Measurements from ENCODE around the gene UGT1A5. TPM values are rescaled to one million over a fixed set of nuclear protein-coding genes. Genes with fewer than 3 reads are reported as not detected.

Gene UGT1A5
- total RNA-seq, 1 experiment from 2014 or later, result not detected

DNA sequence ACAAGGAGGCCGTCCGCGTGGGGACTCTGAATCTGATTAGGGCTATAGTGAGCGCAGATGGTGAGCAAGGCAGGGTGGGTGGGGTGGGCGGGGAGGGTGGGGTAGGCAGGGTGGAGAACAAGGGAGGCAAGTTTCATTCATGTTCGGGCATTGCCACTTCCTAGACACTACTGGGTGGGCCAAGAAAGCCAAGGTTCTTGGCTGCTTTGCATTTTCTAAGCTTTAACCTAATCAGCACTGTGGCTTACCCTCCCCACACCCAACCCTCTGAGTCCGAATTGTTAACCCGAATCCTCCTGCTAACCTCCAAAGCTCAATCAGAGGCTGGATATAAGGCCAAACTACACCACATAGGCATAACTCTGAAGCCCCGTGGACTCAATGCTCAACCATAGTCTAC, 83.5 kb downstream of the UGT1A5 start:
- no peak for DNase-seq (ENCODE audit: low read depth, low spot score)
- H3K9me3 ChIP-seq (ENCODE audit: control insufficient read depth in 1 of 2, insufficient read depth in 1 of 2, low read depth in 1 of 2, low read length in 2 of 2), result no peaks in the 10 kb centered on the region
- H3K36me3 ChIP-seq (ENCODE audit: control insufficient read depth in 1 of 2, insufficient read depth in 2 of 2, low read length in 2 of 2), result no peaks in the 10 kb centered on the region
- H3K79me2 ChIP-seq (ENCODE audit: insufficient read depth, low read length), result no peaks in the 10 kb centered on the region
- peaks cover 2 to 4% of the 10 kb centered on the region in 2 experiments; a peak in 3 of 4 replicates for H3K4me1 ChIP-seq (ENCODE audit: control insufficient read depth in 1 of 2, insufficient read depth in 2 of 2, low read length in 2 of 2)
- H3K27ac ChIP-seq (ENCODE audit: low read depth, low read length), result no peak overlapping the region
- H3K9ac ChIP-seq (ENCODE audit: low read length), result no peak overlapping the region
- POLR2A ChIA-PET, result no interaction called here
- intact Hi-C loops (cut with micrococcal nuclease), result no loop called here
- no peak for ATAC-seq
- no peak overlapping the region for H3K4me2 ChIP-seq (ENCODE audit: low read length)
- no peak overlapping the region for H2AFZ ChIP-seq (ENCODE audit: low read depth, low read length, poor library complexity, severe bottlenecking)
- no TSS peak for BruUV-seq (replicated peaks)
- no peaks in the 10 kb centered on the region for H3K9me2 ChIP-seq (ENCODE audit: insufficient read depth)
- no peaks in the 10 kb centered on the region for H3K27me3 ChIP-seq (ENCODE audit: insufficient read depth, low read length)
- CTCF ChIA-PET, result no interaction called here
- H4K20me1 ChIP-seq (ENCODE audit: insufficient read depth), result no peaks in the 10 kb centered on the region
- TF ChIP-seq CBX3 (IDR thresholded peaks at IDR 0.05; ENCODE audit: low read depth), result no peak
- TF ChIP-seq, protein P1, sequence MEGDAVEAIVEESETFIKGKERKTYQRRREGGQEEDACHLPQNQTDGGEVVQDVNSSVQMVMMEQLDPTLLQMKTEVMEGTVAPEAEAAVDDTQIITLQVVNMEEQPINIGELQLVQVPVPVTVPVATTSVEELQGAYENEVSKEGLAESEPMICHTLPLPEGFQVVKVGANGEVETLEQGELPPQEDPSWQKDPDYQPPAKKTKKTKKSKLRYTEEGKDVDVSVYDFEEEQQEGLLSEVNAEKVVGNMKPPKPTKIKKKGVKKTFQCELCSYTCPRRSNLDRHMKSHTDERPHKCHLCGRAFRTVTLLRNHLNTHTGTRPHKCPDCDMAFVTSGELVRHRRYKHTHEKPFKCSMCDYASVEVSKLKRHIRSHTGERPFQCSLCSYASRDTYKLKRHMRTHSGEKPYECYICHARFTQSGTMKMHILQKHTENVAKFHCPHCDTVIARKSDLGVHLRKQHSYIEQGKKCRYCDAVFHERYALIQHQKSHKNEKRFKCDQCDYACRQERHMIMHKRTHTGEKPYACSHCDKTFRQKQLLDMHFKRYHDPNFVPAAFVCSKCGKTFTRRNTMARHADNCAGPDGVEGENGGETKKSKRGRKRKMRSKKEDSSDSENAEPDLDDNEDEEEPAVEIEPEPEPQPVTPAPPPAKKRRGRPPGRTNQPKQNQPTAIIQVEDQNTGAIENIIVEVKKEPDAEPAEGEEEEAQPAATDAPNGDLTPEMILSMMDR (IDR thresholded peaks at IDR 0.05 in 2 of 3, conservative IDR thresholded peaks at IDR 0.05 in 1 of 3; ENCODE audit: borderline replicate concordance in 1 of 3, insufficient read depth in 1 of 3, low read depth in 2 of 3, low read length in 2 of 3), result no peak
- TF ChIP-seq, protein P2, sequence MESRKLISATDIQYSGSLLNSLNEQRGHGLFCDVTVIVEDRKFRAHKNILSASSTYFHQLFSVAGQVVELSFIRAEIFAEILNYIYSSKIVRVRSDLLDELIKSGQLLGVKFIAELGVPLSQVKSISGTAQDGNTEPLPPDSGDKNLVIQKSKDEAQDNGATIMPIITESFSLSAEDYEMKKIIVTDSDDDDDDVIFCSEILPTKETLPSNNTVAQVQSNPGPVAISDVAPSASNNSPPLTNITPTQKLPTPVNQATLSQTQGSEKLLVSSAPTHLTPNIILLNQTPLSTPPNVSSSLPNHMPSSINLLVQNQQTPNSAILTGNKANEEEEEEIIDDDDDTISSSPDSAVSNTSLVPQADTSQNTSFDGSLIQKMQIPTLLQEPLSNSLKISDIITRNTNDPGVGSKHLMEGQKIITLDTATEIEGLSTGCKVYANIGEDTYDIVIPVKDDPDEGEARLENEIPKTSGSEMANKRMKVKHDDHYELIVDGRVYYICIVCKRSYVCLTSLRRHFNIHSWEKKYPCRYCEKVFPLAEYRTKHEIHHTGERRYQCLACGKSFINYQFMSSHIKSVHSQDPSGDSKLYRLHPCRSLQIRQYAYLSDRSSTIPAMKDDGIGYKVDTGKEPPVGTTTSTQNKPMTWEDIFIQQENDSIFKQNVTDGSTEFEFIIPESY (IDR thresholded peaks at IDR 0.05; ENCODE audit: extremely low read depth, insufficient replicate concordance, low read length), result no peak
- TF ChIP-seq SIN3A (IDR thresholded peaks at IDR 0.05; ENCODE audit: low read depth), result no peak
- H3K4me3 ChIP-seq (replicated peaks in 1 of 2; ENCODE audit: low read depth in 1 of 2, low read length in 2 of 2), result no peak overlapping the region
- RAD21 ChIA-PET (ENCODE audit: low non-redundant PET in 1 of 2, low total read pairs in 2 of 2, uncharacterized antibody in 2 of 2, unreplicated experiment in 2 of 2), result no interaction called here

All from HCT116 (cell line).